ENCODE results near the gene INSYN2B.
"Not testable (repeated sequence)": the region's sequence is repeated elsewhere in the genome, so short reads cannot be mapped to it uniquely, and the experiment has no call there.

INSYN2B gene

DNA sequence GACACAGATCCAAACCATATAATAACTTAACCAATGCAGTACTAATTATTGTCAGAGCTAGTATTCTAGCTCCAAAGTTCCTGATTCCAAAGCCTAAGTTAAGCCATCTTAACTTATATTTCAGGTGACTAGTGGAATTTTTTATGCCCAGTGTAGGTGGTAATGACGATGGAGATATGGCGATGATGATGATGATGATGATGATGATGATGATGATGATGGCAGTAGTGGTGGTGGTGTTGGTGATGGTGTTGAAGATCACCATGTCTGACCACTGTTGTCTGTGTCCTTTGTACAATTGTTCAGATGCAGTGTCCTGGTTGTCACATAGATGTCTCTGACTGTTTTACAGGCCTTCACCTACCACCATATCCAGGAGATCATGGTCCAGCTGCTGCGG lies 139.9 kb downstream of the INSYN2B start:
- DNase-seq, result no peak

DNA sequence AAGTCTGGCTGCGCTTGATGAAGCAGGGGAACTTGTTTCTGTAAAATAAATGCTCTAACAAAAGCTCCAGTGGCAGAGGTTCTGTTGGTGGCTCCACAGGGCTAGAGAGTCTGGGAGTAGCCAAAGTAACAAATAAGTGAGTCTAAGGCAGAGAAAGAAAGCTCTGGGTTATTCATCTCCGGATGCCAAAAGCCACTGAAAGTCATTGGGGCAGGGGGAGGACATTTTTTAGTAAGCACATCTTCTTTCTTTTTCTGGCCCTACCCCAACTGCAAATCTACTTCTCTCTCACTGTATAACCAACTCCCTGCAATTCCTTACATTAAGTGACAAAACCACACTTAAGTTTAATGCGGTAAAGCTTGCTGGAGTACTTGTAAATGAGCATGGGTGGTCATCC lies 141.6 kb downstream of the INSYN2B start:
- no peak for DNase-seq

- no peak for DNase-seq
Observed at GRCh38 chr5:169837686-169838085, 142.6 kb downstream of the INSYN2B start.

GRCh38 chr5:169836835-169837536 lies 143.3 kb downstream of the INSYN2B start:
- DNase-seq, result no peak

GRCh38 chr5:169834540-169834939 lies 145.8 kb downstream of the INSYN2B start:
- not testable (repeated sequence) for DNase-seq

- DNase-seq, result not testable (repeated sequence)
Observed at GRCh38 chr5:169833681-169834292, 146.5 kb downstream of the INSYN2B start.

GRCh38 chr5:169832845-169833244 lies 147.4 kb downstream of the INSYN2B start:
- DNase-seq, result no peak

DNA sequence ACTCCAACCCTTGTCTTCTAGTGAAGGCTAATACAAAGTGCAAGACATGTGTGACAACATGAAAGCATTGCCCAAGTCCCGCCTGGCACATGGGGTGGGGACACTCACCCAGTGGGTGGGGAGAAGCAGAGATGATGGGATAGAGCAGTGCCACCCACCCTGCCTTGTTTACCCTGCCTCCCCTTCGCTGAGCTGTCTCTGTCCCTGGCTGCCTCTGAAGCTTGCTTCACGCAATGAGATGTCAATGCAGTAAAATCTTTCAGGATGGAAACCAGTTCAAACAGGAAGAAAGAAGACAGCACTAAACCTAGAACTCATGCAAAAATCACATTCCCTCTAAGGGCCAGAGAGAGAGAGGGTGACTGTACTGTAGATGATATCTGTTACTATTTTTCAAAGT lies 148.0 kb downstream of the INSYN2B start:
- DNase-seq, result no peak

DNA sequence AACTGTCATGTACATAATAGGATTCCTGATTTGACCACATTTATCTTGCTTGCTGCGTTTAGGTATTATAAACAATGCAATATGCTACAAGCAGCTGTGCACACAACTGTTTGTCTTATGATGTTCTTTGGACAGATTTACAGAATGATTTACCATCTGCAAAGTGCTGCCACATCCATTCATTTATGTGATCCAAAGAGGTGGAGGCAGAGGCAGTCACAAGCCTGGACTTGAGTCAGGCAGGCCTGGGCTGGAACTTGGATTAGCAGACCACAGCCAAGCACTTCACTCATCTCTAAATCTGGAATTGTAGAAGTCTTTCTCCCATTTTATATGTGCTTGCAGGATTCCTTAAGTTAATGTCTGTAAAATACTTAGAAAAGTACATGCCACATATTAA lies 149.0 kb downstream of the INSYN2B start:
- no peak for DNase-seq

DNA sequence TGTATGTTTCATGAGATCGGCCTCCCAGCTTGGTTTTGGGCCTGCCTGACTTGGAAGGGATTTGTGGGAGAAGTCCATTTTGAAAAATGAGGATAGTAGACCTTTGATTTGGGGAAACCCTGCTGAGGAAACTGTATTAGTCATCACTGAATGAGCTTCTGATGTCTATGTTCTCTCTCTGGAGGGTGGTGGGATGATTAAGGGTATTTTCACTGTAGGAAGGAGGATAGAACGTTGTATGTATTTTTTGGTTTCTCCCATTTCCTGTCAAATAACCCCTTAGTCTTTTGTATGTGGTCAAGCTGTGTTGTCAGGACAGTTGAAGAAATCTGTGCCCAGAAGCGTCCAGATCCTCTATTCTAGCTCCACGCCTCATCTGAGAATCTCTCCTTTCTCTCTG lies 151.9 kb downstream of the INSYN2B start:
- DNase-seq, result no peak

GRCh38 chr5:169827769-169828168 lies 152.5 kb downstream of the INSYN2B start:
- no peak for DNase-seq

- DNase-seq, result no peak
Observed at GRCh38 chr5:169826618-169827017, 153.7 kb downstream of the INSYN2B start.

DNA sequence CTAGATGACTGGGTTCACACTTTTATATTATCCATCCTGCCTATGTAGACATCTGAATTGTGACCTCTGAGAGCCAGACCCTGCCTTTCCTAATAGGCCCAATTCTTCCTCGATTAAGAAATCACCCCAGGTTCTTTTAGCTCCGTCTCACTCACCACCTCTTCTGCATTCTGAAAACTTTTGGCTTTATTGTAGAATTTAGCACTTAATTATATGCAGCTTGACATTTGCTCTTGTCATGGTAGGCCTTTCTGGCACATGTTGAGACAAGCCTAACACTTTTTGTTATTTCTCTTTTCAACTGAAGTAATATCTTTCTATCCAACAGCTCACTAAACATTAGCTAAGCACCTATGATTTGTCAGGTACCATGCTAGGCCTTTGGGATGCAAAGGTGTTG lies 163.3 kb downstream of the INSYN2B start:
- no peak for DNase-seq

DNA sequence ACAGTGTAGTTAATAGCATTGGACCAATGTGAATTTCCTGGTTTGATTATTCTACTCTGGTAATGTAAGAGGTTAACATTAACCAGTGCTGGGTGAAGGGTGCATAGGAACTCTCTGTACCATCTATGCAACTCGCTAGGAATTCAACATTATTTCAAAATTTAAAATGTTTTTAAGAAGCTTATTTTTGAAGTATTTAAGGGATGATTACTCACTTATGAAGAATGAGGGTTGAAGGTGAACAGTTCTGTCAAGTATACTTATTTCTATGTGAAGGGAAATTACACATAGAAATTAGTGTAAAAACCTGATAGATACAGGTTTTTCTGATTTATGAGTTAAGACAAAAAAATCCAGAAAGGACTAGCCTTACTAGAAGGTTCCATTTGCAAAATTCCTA lies 165.8 kb downstream of the INSYN2B start:
- no peak for DNase-seq
